Thyroid gland (tissue), 4 donors: ENCODE measurements around the gene HRG.

Experiments
- CTCF ChIP-seq, 6 experiments: fragments of 200-600 bp in 3 of 6; fragments of 450-650 bp in 3 of 6; sonication (generic) in 3 of 6; IDR thresholded peaks; one replicate each; pipeline ENCODE4 v1.5.1; 2016 to 2019; ENCODE audit warnings: antibody characterized with exemption in 6 of 6, mild to moderate bottlenecking in 2 of 6, inconsistent platforms in 1 of 6, moderate library complexity in 1 of 6
- POLR2A ChIP-seq, 2 donors: fragments of 450-650 bp; IDR thresholded peaks; one replicate each; pipeline ENCODE4 v1.6.1; 2017; ENCODE audit warnings: antibody characterized with exemption in 2 of 2, mild to moderate bottlenecking in 2 of 2, moderate library complexity in 1 of 2

- TF ChIP-seq CTCF (IDR thresholded peaks at IDR 0.05) (no peak), POLR2A (IDR thresholded peaks at IDR 0.05) (no peak)
Measured at GRCh38 chr3:186680869-186681268, 15.1 kb downstream of the HRG start.
